ENCODE results near the gene NSF. TPM values are rescaled to one million over a fixed set of nuclear protein-coding genes. Genes with fewer than 3 reads are reported as not detected.

Gene NSF
- total RNA-seq, 2 experiments from 2014 or later, result 35.3 to 42.5 TPM

DNA sequence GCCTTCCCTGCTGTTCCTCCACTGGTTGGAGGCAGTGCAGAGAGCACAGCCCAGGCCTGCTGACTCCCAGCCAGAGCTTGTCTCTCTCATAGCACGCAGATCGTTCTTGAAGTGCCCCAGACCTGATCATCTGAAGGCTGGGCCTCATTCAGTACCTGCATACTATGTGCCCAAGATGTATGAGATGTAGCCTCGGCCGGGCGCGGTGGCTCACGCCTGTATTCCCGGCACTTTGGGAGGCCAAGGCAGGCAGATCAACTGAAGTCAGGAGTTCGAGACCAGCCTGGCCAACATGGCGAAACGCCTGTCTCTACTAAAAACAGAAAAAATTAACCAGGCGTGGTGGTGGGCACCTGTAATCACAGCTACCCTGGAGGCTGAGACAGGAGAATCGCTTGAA is 197.0 kb downstream of the NSF start:
- H3K79me2 ChIP-seq (ENCODE audit: insufficient read depth, low read depth, low read length), result no peaks in the 10 kb centered on the region
- no peaks in the 10 kb centered on the region for H3K9me3 ChIP-seq (ENCODE audit: low read length)
- no peaks in the 10 kb centered on the region for H3K36me3 ChIP-seq (ENCODE audit: insufficient read depth, low read length)
- H3K4me2 ChIP-seq (ENCODE audit: low read length), result no peak overlapping the region
- BruUV-seq (replicated peaks), result no TSS peak
- CTCF ChIA-PET (ENCODE audit: unreplicated experiment), result no interaction called here
- H3K4me1 ChIP-seq (ENCODE audit: insufficient read depth, low read length, poor library complexity, severe bottlenecking), result no peaks in the 10 kb centered on the region
- DNase-seq (ENCODE audit: low spot score), result no peak
- POLR2A ChIA-PET, result no interaction called here
- H4K20me1 ChIP-seq (ENCODE audit: insufficient read depth, low read length), result no peaks in the 10 kb centered on the region
- TF ChIP-seq EZH2phosphoT487 (IDR thresholded peaks at IDR 0.05; ENCODE audit: borderline replicate concordance, low read depth, low read length), result no peak
- TF ChIP-seq, protein P1, sequence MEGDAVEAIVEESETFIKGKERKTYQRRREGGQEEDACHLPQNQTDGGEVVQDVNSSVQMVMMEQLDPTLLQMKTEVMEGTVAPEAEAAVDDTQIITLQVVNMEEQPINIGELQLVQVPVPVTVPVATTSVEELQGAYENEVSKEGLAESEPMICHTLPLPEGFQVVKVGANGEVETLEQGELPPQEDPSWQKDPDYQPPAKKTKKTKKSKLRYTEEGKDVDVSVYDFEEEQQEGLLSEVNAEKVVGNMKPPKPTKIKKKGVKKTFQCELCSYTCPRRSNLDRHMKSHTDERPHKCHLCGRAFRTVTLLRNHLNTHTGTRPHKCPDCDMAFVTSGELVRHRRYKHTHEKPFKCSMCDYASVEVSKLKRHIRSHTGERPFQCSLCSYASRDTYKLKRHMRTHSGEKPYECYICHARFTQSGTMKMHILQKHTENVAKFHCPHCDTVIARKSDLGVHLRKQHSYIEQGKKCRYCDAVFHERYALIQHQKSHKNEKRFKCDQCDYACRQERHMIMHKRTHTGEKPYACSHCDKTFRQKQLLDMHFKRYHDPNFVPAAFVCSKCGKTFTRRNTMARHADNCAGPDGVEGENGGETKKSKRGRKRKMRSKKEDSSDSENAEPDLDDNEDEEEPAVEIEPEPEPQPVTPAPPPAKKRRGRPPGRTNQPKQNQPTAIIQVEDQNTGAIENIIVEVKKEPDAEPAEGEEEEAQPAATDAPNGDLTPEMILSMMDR (conservative IDR thresholded peaks at IDR 0.05; ENCODE audit: low read length), result no peak
- intact Hi-C loops (cut with micrococcal nuclease; ENCODE audit: unreplicated experiment), result no loop called here
- no peak overlapping the region for H3K27ac ChIP-seq (ENCODE audit: low read depth, low read length, poor library complexity, severe bottlenecking)
- no peak overlapping the region for H3K4me3 ChIP-seq (ENCODE audit: low read depth, low read length, poor library complexity, severe bottlenecking)
- no peaks in the 10 kb centered on the region for H3K9me2 ChIP-seq (ENCODE audit: insufficient read depth, low read length)
- no peak overlapping the region for H2AFZ ChIP-seq (ENCODE audit: low read length)

DNA sequence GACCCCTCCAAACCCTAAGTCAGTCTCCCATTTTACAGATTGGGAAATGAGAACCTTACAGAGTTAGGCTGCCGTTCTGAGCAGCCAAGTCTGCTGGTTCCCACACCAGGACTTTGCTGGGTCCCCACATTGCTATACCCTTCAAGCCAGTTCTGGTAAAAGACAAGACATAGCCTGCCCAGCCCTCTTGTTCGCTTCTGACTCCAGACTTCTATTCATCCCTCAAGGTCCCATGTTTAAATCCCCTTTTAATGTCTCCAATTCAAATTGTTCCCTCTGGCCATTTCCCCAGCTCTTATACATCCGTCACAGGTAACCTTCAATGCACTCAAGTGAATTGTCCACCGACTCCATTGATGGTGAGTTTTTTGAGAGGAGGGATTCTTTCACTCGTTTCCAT is 197.8 kb downstream of the NSF start:
- Histone ChIP-seq H3K9me3 (ENCODE audit: low read length) (no peaks in the 10 kb centered on the region), H3K79me2 (ENCODE audit: insufficient read depth, low read depth, low read length) (no peaks in the 10 kb centered on the region), H3K27ac (ENCODE audit: low read depth, low read length, poor library complexity, severe bottlenecking) (no peak overlapping the region), H4K20me1 (ENCODE audit: insufficient read depth, low read length) (no peaks in the 10 kb centered on the region), H3K4me1 (ENCODE audit: insufficient read depth, low read length, poor library complexity, severe bottlenecking) (no peaks in the 10 kb centered on the region), H3K4me2 (ENCODE audit: low read length) (no peak overlapping the region), H3K9me2 (ENCODE audit: insufficient read depth, low read length) (no peaks in the 10 kb centered on the region), H3K36me3 (ENCODE audit: insufficient read depth, low read length) (no peaks in the 10 kb centered on the region), H2AFZ (ENCODE audit: low read length) (no peak overlapping the region), H3K4me3 (ENCODE audit: low read depth, low read length, poor library complexity, severe bottlenecking) (no peak overlapping the region)
- BruUV-seq (replicated peaks), result no TSS peak
- ChIA-PET CTCF (ENCODE audit: unreplicated experiment) (no interaction called here), POLR2A (interaction anchor here (0.7 kb wide), 1 partner anchor 538 kb away, joined by 5 read pairs; no protein-coding TSS in a partner anchor)
- DNase-seq (ENCODE audit: low spot score), result no peak
- intact Hi-C loops (cut with micrococcal nuclease; ENCODE audit: unreplicated experiment), result no loop called here
- TF ChIP-seq, protein P1 (conservative IDR thresholded peaks at IDR 0.05; ENCODE audit: low read length), result no peak
- TF ChIP-seq EZH2phosphoT487 (IDR thresholded peaks at IDR 0.05; ENCODE audit: borderline replicate concordance, low read depth, low read length), result no peak

DNA sequence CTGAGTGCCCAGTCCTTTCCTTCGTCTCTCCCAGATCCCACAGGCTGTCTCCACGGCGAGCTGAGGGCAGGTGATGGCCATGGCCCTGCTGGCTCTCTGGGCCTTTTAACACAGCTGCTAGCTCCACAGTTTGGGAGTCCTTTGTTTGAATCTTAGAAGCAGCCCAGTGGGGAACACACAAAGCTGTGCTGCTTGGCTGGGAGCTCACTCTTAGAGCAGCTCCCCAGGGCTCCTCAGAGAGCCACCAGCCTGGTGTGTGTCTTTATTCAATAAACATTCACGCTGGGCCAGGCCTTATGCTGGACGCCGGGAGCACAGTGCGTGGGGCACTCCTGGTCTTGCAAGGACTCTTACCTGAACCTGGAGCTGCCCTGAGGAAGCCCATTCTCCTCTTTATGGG is 198.3 kb downstream of the NSF start:
- Histone ChIP-seq H3K4me3 (ENCODE audit: low read depth, low read length, poor library complexity, severe bottlenecking) (no peak overlapping the region), H3K9me2 (ENCODE audit: insufficient read depth, low read length) (no peaks in the 10 kb centered on the region), H3K4me1 (ENCODE audit: insufficient read depth, low read length, poor library complexity, severe bottlenecking) (no peaks in the 10 kb centered on the region), H3K36me3 (ENCODE audit: insufficient read depth, low read length) (no peaks in the 10 kb centered on the region), H3K9me3 (ENCODE audit: low read length) (no peaks in the 10 kb centered on the region), H4K20me1 (ENCODE audit: insufficient read depth, low read length) (no peaks in the 10 kb centered on the region), H3K27ac (ENCODE audit: low read depth, low read length, poor library complexity, severe bottlenecking) (no peak overlapping the region), H2AFZ (ENCODE audit: low read length) (no peak overlapping the region), H3K79me2 (ENCODE audit: insufficient read depth, low read depth, low read length) (no peaks in the 10 kb centered on the region), H3K4me2 (ENCODE audit: low read length) (no peak overlapping the region)
- POLR2A ChIA-PET, result no interaction called here
- no peak for DNase-seq (ENCODE audit: low spot score)
- no peak for TF ChIP-seq EZH2phosphoT487 (IDR thresholded peaks at IDR 0.05; ENCODE audit: borderline replicate concordance, low read depth, low read length)
- TF ChIP-seq, protein P1 (conservative IDR thresholded peaks at IDR 0.05; ENCODE audit: low read length), result no peak
- CTCF ChIA-PET (ENCODE audit: unreplicated experiment), result no interaction called here
- BruUV-seq (replicated peaks), result no TSS peak
- intact Hi-C loops (cut with micrococcal nuclease; ENCODE audit: unreplicated experiment), result no loop called here
